NCI-H2171 treated with DMSO at 0.1 percent for 48 hours (cell line): ENCODE measurements around the gene ZKSCAN1.
"Not testable (repeated sequence)": the region's sequence is repeated elsewhere in the genome, so short reads cannot be mapped to it uniquely, and the experiment has no call there.

Experiments used
- DNase-seq: peaks from one replicate; lab custom pipeline; 2025; lab: John Stamatoyannopoulos, UW

Gene ZKSCAN1

DNA sequence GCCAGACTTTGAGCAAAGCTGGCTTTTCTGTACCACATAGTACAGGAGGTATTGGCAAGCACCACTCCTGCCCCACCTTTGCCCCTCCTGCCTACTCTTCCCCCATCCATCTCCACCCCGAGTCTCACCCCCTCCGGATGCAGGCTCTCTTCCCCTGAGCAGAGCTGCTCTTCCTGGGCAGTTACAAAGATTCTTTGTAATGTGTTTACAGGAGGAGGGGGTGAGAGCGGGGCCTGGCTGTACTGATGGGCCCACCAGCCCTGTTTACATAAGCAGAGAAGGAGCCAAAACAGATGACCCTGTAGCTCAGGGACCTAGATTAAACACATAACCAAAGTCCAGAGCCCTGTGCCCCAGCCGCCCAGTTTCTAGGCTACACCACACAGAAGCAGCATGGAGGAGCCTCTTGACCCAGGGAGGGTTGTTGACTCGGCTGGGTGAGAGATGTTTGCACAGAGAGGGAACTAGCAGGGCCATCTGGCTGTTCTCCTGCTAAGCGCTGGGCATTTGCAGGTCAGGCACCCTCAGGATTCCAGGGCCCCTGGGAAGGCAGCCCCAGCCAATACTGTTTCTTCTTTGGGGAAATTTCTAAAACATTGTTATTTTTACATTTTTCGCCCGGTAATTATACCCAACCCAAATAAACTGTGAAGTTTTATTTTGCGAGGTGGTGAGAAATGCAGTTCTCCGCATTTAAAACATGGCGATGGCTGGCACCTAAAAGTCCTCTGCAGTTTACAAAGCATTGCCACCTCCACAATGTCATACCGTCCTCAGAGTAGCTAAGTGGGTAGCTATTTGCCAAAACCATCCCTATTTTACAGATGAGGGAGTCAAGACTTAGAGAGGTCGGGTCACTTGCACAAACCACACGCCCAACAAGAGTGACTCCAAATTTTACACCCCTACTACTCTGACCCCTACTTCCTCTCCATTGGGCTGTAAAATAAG is 11.4 kb upstream of the ZKSCAN1 start:
- DNase-seq = no peak

DNA sequence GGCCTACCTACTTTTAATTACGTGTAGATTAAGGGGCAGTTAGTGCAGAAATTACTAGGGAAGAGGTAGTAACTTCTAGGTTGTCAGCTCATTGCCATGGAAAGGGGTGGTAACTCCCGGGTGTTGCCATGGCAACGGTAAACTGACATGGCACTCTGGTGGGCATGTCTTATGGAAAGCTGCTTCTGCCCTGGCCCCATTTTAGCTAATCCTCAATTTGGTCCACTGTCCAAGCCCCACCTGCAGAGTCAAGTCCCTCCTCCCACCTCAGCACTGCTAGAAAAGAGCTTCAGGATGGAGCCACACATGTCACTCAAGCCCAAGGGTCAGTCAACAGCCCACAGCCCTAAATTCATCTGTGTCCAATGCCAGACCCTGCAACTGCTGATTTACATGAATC is 7.5 kb upstream of the ZKSCAN1 start:
- DNase-seq = no peak

- DNase-seq = no peak
These were observed 6.9 kb upstream of the ZKSCAN1 start for GRCh38 chr7:100008525-100008924.

DNA sequence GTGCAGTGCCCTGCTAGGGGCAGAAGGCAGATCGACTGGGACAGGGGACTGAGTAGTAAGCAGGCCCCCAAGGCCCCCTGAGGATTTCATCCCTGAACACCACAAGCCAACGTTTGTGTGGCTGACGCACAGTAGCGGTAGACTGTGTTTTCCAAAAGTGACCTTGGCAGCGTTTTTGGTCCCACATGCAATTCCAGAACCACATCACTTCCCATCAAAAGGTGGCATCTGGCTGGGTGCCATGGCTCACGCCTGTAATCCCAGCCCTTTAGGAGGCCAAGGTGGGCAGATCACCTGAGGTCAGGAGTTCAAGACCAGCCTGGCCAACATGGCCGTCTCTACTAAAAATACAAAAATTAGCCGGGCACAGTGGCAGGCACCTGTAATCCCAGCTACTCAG is 5.4 kb upstream of the ZKSCAN1 start:
- not testable (repeated sequence) for DNase-seq

DNA sequence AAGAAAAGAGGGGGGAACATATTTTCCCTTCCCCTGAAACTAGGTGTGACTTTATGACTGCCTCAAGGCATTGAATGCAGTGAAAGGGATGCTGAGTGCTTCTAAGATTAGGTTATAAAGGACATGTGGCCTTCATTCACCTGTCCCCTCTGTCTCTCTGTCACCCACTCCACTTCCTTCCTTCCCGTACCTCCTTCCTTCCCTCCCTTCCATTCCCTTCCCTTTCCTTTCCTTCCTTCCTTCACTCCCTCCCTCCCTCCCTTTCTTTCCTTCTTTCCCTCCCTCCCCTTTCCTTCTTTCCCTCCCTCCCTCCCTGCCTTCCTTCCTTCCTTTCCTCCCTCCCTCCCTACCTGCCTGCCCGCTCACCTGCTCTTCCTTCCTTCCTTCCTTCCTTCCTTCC is 4.5 kb upstream of the ZKSCAN1 start:
- no peak for DNase-seq

DNA sequence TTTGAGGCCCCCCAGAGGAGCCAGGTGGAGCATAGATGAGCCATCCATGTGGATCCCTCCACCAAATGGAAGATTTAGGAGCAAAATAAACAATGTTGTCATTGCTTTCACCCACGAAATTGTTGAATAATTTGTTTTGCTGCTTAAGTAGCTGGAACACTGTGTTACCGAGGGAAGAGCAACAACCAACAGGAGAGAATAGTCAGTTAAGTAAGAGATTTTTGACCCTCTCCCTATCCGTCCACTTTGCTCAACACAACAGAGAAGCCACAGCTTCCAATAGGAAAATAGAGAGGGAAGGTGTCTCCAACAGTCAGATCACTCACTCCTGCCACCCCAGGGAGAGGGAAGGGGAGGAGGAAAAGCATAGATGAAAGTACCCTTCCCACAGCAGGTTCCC is 3.9 kb upstream of the ZKSCAN1 start:
- no peak for DNase-seq

DNA sequence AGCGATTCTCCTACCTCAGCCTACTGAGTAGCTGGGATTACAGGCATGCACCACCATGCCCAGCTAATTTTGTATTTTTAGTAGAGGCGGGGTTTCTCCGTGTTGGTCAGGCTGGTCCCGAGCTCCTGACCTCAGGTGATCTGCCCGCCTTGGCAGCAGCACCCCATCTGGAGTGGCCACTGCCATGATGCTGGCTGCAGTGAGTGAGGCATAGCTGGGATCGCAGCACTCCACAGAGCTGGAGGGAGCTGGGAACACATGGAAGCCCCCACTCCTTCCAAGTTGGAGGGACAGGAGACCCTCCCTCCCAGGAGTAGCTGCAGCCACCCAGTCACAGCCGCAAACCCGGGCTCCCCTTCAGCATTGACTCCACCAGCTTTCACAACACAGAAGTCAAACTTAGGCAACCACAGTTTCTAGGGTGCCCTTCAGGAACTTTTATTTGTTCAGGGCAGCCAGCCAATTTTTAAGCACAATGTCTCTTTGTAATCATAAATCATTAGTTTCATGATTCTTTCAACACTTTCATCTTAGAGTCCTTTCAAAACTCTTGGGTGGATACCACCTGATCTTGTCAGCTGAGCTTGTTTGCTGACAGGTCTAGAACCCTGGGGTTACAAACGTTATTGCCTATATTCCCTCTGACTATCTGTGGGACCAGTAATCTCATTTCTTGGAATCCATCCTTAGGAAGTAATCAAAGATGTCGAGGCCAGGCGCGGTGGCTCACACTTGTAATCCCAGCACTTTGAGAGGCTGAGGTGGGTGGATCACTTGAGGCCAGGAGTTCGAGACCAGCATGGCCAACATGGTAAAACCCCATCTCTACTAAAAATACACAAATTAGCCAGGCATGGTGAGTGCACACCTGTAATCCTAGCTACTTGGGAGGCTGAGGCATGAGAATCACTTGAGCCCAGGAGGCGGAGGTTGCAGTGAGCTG is 2.7 kb upstream of the ZKSCAN1 start:
- DNase-seq = not testable (repeated sequence)

DNA sequence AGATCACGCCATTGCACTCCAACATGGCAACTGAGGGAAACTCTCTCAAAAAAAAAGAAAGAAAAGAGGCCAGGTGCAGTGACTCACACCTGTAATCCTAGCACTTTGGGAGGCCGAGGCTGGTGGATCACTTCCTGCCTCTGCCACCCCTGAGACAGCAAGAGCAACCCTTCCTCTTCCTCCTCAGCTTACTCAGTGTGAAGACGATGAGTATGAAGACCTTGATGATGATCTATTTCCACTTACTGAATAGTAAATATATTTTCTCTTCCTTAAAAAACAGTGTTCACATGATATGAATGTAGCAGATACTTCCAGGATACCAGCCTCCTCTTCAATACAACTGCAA is 2.1 kb upstream of the ZKSCAN1 start:
- DNase-seq = no peak

DNA sequence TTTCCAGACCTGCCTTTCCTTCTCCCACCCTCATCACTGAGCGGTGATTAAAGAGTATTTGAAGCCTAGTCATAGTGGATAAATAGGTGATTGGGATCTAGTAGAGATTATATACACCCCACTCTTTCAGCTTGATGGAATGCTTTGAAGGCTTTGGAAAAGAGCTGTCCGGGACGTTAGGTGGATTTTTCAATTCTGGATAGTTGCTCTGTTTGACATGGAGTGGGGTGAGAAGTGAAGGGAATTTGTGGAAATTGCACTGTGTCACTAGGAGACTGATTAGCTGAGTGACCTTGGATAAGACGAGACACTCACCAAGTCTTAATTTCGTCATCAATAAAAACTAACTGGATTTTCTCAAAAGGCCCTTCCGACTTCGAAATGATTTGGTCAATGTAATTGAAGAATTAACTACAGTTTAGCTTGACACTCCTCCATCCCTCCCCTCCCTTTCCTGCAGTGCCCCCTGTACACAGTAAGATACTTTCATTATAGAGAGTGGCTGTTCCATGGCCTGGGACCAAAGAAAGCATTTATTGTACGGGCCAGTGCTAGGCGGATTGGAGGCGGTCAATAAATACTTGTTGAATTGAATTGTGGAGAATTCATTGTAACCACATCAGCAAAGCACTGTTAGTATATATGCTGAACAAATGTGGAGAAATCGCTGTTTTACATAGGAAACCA is 962 bp downstream of the ZKSCAN1 start:
- DNase-seq = no peak

DNA sequence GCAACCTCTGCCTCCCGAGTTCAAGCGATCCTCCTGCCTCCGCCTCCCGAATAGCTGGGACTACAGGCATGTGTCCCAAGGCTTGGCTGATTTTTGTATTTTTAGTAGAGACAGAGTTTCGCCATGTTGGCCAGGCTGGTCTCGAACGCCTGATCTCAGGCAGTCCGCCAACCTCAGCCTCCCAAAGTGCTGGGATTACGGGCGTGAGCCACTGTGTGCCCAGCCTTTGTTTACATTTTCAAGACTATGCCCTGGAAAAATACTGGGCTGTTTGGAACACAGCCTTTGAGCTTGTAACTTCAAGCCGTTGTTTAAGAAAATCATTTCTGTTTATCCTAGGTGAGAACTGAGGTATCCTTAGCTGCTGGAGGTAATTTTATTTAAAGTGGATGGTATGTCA is 1.9 kb downstream of the ZKSCAN1 start:
- no peak for DNase-seq

- no peak for DNase-seq
These were observed 2.5 kb downstream of the ZKSCAN1 start for GRCh38 chr7:100017875-100018274.

GRCh38 chr7:100019908-100020307 is 4.5 kb downstream of the ZKSCAN1 start:
- DNase-seq = no peak

DNA sequence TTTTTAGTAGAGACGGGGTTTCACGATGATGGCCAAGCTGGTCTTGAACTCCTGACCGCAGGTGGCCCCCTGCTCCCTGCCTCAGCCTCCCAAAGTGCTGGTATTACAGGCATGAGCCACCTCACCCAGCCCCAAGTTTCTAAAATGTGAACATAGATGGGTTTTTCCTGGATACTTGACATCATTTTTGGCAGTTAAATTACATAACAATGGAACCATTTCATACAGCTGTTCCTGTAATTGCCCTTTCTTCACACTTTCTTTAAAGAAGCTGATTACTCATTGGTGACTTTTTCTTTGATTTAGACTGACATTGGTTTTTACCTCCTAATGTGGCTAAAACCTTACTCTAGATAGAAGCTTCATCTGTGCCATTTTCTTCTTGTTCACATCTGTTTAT is 5.9 kb downstream of the ZKSCAN1 start:
- no peak for DNase-seq

DNA sequence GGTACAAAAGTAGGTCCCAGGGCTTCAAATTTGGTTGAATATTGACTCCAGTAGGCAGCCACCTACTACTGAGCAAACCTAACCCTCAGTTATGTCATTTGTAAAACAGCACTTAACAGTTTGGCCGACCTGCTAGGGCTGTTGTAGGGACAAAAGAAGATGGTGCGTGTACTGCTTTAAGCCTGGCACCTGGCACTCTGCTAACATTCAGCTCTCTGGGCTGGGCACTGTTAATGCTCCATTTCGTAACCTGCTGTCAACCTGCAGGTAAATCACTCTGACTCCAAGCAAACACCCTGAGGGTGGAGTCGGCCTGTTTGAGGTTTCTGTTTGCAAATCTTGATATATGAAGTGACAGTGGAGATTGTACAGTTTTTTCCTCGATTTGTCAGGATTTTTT is 7.2 kb downstream of the ZKSCAN1 start:
- no peak for DNase-seq

- DNase-seq = no peak
These were observed 8.1 kb downstream of the ZKSCAN1 start for GRCh38 chr7:100023526-100023925.

DNA sequence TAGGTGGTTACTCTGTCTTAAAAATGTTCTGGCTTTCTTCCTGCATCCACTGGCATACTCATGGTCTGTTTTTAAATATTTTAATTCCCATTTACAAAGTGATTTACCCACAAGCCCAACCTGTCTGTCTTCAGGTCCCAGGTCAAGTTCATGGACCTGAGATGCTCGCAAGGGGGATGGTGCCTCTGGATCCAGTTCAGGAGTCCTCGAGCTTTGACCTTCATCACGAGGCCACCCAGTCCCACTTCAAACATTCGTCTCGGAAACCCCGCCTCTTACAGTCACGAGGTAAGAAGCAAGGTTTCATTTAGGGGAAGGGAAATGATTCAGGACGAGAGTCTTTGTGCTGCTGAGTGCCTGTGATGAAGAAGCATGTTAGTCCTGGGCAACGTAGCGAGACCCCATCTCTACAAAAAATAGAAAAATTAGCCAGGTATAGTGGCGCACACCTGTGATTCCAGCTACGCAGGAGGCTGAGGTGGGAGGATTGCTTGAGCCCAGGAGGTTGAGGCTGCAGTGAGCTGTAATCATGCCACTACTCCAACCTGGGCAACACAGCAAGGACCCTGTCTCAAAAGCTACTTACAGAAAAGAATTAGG is 8.7 kb downstream of the ZKSCAN1 start:
- no peak for DNase-seq

DNA sequence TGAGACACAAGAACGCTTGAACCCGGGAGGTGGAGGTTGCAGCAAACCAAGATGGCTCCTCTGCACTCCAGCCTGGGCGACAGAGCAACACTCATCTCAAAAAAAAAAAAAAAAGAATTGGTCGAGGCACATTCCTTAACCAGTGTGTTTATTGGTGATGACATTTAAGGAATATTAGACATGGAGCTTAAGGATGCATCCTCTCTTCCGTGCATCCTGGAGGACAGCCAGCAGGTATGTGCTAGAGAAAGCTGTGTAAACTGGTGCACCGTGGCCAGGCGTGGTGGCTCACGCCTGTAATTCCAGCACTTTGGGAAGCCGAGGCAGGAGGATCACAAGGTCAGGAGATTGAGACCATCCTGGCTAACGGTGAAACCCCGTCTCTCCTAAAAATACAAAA is 11.8 kb downstream of the ZKSCAN1 start:
- no peak for DNase-seq

- DNase-seq = no peak
These were observed 14.2 kb downstream of the ZKSCAN1 start for GRCh38 chr7:100029596-100029995.

DNA sequence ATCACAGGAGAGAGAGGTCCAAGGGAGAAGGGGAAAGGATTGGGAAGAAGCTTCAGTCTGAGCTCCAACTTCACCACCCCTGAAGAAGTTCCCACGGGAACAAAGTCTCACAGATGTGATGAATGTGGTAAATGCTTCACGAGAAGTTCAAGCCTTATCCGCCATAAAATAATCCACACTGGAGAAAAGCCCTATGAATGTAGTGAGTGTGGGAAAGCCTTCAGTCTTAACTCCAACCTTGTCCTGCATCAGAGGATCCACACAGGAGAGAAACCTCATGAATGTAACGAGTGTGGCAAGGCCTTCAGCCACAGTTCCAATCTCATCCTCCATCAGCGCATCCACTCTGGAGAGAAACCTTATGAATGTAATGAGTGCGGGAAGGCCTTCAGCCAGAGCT is 18.1 kb downstream of the ZKSCAN1 start:
- DNase-seq = no peak

- no peak for DNase-seq
These were observed 19.6 kb downstream of the ZKSCAN1 start for GRCh38 chr7:100034871-100035510.

DNA sequence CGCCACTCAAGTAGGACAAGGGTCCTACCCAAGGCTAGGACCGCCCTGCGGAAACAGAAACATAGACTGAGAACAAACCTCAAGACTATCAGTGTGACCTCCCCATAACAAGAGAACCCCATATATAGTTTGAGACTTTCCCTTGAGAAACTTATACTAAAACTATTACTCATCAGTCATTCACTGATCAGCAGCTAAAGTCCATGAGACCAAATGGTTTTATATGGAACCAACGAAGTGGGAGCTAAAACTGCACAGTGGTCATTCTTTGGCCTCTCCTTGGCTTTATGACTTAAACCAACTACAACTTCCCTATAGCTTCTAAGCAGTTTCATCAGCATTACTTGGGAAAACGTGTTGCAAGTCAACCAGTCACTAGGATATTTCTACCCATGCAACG is 20.5 kb downstream of the ZKSCAN1 start:
- DNase-seq = no peak
